BJ (cell line): ENCODE measurements around the gene MICAL3. TPM values are rescaled to one million over a fixed set of nuclear protein-coding genes. Genes with fewer than 3 reads are reported as not detected.

Source experiments
- CTCF ChIA-PET: fragments of 350-600 bp; formaldehyde crosslinking; extraction: SDS; loops from one replicate; lab custom pipeline; 2021; ENCODE audit warnings: antibody characterized with exemption, inconsistent platforms; lab: Yijun Ruan, JAX
- POLR2A ChIA-PET: fragments of 300-600 bp; sonication (Branson Sonifier 250); formaldehyde crosslinking; extraction: SDS; loops from one replicate; lab custom pipeline; 2021; ENCODE audit warnings: antibody characterized with exemption; lab: Charles Lee
- DNase-seq: peaks from one replicate; pipeline ENCODE4 v3.0.0-alpha.2; 2011; ENCODE audit warnings: low read depth
- H3K27me3 ChIP-seq: 2 replicates; pipeline ENCODE4 v1.6.0; 2011; ENCODE audit warnings: low read length; ENCODE audit not compliant: control insufficient read depth, insufficient read depth
- H3K36me3 ChIP-seq: 2 replicates; pipeline ENCODE4 v1.5.1; 2011; ENCODE audit warnings: low read length; ENCODE audit not compliant: control insufficient read depth, insufficient read depth
- H3K4me3 ChIP-seq: 2 replicates; pipeline ENCODE4 v1.5.1; 2011; ENCODE audit warnings: low read depth, mild to moderate bottlenecking, control low read depth, low read length
- polyA plus RNA-seq: library from polyadenylated mRNA; depleted of rRNA; stranded (reverse); fragments of >200 nt; gene quantifications from 2 replicates; pipeline ENCODE4 v1.2.3, GENCODE V29; 2011
- TF ChIP-seq, protein P1 (sequence below): IDR thresholded peaks from 2 replicates; pipeline ENCODE4 v1.5.1; 2011; ENCODE audit warnings: low read depth, mild to moderate bottlenecking, control low read depth, inconsistent platforms, low read length, moderate library complexity; ENCODE audit not compliant: insufficient read depth

Gene MICAL3
- polyA plus RNA-seq, 1 experiment: 16.4 TPM

DNA sequence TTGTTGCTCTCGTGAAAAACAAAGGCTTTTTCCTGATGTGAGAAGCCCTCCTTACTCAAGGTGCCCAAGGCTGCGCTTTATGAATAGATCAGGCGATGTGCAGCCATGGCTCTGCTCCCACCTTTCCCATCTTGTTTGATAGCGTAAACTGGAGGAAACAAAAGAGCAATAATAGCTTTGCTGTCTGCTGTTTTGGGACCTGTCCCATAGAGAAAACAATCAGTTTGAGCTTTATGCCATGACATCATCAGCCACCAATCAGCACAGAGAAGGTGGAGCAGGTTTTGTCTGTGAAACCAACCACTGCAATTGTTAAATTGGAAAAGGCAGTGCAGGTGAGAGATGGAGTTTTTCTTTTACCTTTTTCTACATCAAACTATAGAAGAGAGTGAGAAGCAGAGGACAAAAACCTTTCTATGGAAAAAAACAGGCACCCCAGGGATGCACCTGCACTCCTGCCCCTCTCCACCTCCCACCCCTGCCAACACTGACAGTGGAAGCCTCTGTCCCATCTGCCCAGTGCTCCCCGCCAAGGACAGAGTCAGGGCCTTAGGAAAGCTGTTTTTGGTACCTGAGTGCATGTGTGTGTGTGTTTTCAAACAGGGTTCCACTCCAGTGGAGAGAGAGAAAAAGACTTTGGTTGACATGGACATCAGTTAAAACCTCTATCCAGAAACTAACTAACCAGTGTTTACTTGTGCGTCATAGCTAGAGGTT, 80.7 kb downstream of the MICAL3 start:
- no peaks in the 10 kb centered on the region for H3K27me3 ChIP-seq
- no peak overlapping the region for H3K4me3 ChIP-seq
- no peak for DNase-seq
- TF ChIP-seq, protein P1, sequence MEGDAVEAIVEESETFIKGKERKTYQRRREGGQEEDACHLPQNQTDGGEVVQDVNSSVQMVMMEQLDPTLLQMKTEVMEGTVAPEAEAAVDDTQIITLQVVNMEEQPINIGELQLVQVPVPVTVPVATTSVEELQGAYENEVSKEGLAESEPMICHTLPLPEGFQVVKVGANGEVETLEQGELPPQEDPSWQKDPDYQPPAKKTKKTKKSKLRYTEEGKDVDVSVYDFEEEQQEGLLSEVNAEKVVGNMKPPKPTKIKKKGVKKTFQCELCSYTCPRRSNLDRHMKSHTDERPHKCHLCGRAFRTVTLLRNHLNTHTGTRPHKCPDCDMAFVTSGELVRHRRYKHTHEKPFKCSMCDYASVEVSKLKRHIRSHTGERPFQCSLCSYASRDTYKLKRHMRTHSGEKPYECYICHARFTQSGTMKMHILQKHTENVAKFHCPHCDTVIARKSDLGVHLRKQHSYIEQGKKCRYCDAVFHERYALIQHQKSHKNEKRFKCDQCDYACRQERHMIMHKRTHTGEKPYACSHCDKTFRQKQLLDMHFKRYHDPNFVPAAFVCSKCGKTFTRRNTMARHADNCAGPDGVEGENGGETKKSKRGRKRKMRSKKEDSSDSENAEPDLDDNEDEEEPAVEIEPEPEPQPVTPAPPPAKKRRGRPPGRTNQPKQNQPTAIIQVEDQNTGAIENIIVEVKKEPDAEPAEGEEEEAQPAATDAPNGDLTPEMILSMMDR: no peak
- POLR2A ChIA-PET: no interaction called here
- H3K36me3 ChIP-seq: no peaks in the 10 kb centered on the region; the same call in 1 of the 2 replicates
- CTCF ChIA-PET: interaction anchor here (0.7 to 2.3 kb wide), 2 partner anchors 8 to 26 kb away, joined by 3 to 8 read pairs; no protein-coding TSS in a partner anchor

DNA sequence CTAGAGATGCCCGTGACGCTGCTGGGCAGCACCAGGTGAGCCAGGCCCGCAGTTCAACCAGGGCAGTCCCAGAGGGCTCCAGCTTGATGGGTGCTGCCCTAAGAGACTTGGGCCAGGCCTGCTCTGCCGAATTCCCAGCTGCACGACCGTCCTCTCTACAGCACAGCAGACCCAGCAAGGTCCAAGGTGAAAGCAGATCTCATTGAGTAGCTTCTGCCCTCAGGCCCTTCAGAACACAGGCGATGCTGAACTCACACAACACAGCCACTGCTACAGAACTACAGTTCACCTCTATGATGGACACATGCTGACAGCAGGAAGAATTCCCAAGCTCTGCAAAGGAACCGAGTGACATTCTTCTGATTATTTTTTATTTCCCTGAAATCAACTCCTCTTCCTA, 81.6 kb downstream of the MICAL3 start:
- TF ChIP-seq, protein P1: no peak
- ChIA-PET CTCF (interaction anchor here (1.2 to 2.3 kb wide), 3 partner anchors 9 to 112 kb away, joined by 3 to 8 read pairs (median 4); no protein-coding TSS in a partner anchor), POLR2A (no interaction called here)
- DNase-seq: no peak
- Histone ChIP-seq H3K4me3 (no peak overlapping the region), H3K36me3 (no peaks in the 10 kb centered on the region; the same call in 1 of the 2 replicates), H3K27me3 (no peaks in the 10 kb centered on the region)

DNA sequence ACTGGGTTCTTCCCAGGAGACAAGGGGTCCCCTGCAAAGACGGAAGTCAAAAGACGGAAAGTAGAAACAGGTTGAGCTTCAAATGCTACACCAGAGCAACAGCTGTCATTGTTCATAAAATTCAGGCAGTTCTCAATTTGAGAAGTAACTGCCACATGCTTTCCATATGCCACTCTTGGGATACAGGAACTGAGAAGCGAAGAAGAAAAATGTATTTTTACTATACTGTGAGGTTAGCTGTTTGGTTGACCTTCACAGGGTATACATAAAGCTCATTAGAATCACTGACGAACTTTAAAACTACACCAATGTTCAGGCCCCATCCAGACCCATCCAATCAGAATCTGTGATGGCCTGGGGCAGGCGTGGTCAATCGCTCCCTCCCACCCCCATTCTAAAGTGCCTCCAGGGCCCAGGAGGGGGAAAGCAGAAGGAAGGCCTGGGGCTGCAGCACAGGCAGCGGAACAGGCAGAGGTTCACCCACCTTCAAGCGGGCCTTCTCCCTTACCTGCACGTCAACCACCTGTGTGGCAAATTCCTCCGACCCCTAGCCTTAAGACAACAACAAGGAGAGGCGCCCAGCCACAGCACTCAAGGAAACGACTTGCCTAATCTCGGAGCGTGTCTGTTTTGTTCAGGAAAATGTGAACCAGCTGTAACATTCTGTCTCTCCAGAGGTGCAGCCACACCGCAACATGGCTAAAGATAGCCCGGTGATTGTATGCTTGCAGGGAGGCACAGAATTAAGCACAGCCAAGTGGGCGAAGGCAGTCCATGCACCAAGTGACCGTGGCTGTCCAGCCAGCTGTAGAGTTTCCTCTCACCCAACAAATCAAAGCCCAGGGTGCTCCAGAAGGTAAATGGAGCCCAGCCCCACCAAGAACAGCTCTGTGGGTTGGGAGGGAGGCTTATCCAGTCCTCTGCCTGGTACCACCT, 82.6 kb downstream of the MICAL3 start:
- TF ChIP-seq, protein P1: no peak
- CTCF ChIA-PET: interaction anchor here (0.6 to 2.3 kb wide), 5 partner anchors 10 to 111 kb away, joined by 3 to 8 read pairs (median 4); no protein-coding TSS in a partner anchor
- POLR2A ChIA-PET: no interaction called here
- H3K27me3 ChIP-seq: no peaks in the 10 kb centered on the region
- DNase-seq: no peak
- H3K36me3 ChIP-seq: no peaks in the 10 kb centered on the region; the same call in 1 of the 2 replicates
- H3K4me3 ChIP-seq: no peak overlapping the region

DNA sequence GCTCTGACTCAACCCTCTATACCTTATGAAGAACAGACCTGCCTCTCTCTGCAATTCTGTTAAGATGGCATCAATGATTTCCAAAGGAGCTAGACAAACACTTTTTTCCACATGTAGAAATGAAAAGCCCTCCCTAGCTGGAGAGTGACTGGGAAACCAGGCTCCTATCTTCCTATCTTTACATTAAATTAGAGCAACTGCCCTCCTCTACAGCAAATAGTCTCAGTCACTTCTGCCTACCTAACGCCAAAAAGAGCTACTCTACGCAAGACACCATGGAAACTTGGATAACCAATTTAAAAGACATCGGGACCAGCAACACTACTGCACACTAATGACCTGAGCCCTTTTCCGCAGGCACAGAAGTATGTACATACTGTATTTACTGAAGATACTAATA, 84.8 kb downstream of the MICAL3 start:
- Histone ChIP-seq H3K36me3 (no peaks in the 10 kb centered on the region; the same call in 1 of the 2 replicates), H3K4me3 (no peak overlapping the region), H3K27me3 (no peaks in the 10 kb centered on the region)
- TF ChIP-seq, protein P1: no peak
- no peak for DNase-seq
- ChIA-PET CTCF (interaction anchor here (1.0 kb wide), 1 partner anchor 381 kb away, joined by 3 read pairs; no protein-coding TSS in a partner anchor), POLR2A (no interaction called here)
